Uterus (tissue), 4 donors: ENCODE results near the gene KIF26A. TPM values are rescaled to one million over a fixed set of nuclear protein-coding genes. Genes with fewer than 3 reads are reported as not detected.
A peak's percentile ranks its signal among the peaks of the same experiment; 100 is the strongest.

Source experiments
- DNase-seq, 2 donors: peaks; one replicate each; pipeline ENCODE4 v3.0.0-alpha.2; 2019 to 2020
- H3K27ac ChIP-seq, 2 donors: fragments of 200-600 bp; sonication (generic); 1 replicate in 1 of 2; 2 replicates in 1 of 2; pipeline ENCODE4 v1.5.1; 2016 to 2018
- H3K27me3 ChIP-seq, 2 donors: fragments of 200-600 bp; sonication (generic); one replicate each; pipeline ENCODE4 v1.5.1; 2018 to 2019; ENCODE audit warnings: control low read depth in 1 of 2
- H3K36me3 ChIP-seq, 2 donors: fragments of 200-600 bp; sonication (generic); one replicate each; pipeline ENCODE4 v1.5.1; 2019; ENCODE audit warnings: control low read depth in 1 of 2
- H3K4me1 ChIP-seq, 2 donors: fragments of 200-600 bp; sonication (generic); one replicate each; pipeline ENCODE4 v1.5.1; 2018 to 2019; ENCODE audit warnings: control low read depth in 1 of 2
- H3K4me3 ChIP-seq, 2 donors: fragments of 200-600 bp; sonication (generic); 1 replicate in 1 of 2; 2 replicates in 1 of 2; pipeline ENCODE4 v1.5.1; 2018 to 2019; ENCODE audit warnings: mild to moderate bottlenecking in 1 of 2
- H3K9me3 ChIP-seq, 2 donors: fragments of 200-600 bp; sonication (generic); one replicate each; pipeline ENCODE4 v1.5.1; 2019; ENCODE audit warnings: control low read depth in 1 of 2
- POLR2A ChIP-seq, 2 donors: fragments of 450-650 bp; IDR thresholded peaks; one replicate each; pipeline ENCODE4 v1.6.1; 2016; ENCODE audit warnings: antibody characterized with exemption in 2 of 2, mild to moderate bottlenecking in 1 of 2, moderate library complexity in 1 of 2
- intact Hi-C: fragments of 100-400 bp; cut with DNase I; formaldehyde crosslinking; loops from one replicate; pipeline ENCODE4 v1.15.1; 2023; ENCODE audit warnings: low total_unique reads
- total RNA-seq, 4 donors: library from RNA; depleted of rRNA in 3 of 4; stranded (reverse); fragments of >200 nt in 3 of 4; gene quantifications; one replicate each; pipeline versions ENCODE4 v1.1.0 to v1.2.4, GENCODE V29; 2014 to 2023
- TF ChIP-seq, protein P1 (sequence below), 4 experiments: fragments of 200-600 bp in 2 of 4; fragments of 450-650 bp in 2 of 4; sonication (generic) in 2 of 4; IDR thresholded peaks; one replicate each; pipeline ENCODE4 v1.5.1; 2016 to 2019; ENCODE audit warnings: antibody characterized with exemption in 4 of 4, mild to moderate bottlenecking in 2 of 4, moderate library complexity in 1 of 4
- donor health status: DM: yes; HTN: yes; CAD: no.

The KIF26A gene
- total RNA-seq, 4 donors from 2014 or later, result 4.1 to 10.5 (median 7.5) TPM

DNA sequence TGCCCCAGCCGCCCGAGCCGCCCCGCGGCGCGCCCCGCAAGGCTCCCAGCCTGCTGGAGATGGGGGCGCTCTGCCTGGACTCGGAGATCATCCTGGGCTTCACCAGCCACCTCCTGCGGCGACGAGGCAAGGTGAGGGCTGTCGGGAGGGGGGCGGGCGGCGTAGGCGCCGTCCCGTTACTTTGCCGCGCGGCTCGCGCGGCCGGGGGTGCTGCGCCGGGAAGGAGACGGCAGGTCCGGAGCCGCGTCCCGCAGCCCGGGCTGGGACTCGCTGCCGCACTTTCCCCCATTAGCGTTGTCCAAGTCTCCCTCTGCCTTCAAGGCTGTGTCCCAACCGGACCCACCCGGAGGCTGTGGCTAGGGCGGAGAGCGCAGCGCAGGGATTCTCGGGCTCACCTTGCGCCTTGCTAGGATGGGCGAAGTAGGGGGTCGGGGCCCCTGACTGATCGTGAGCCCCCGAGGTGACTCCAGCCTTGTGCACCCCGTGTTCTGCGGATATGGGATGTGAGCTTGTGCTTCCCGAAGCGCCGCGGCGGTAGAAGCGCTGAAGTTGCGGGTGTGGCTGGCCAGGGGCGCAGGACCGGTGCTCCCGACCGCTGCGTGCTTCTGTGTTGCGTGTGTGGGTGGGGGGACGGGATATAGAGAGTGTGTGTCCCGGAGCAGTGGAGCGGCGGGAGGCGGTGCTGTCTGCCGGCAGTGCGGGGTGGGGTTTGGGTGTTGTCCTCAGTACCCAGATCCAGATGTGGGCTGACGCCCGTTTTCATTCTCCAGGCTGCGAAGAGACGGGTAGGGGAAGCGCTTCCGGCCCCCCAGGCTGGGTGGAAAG is 1.7 kb upstream of the KIF26A start:
- peaks cover 0 to 24% of the 10 kb centered on the region in 2 donors for H3K4me1 ChIP-seq
- intact Hi-C loops, result loop anchor here (10.0 kb wide), 1 partner anchor 428 kb away; no protein-coding TSS in a partner anchor
- DNase-seq, result no peak
- H3K9me3 ChIP-seq, result no peaks in the 10 kb centered on the region
- H3K27ac ChIP-seq, result no peak overlapping the region
- no peaks in the 10 kb centered on the region for H3K27me3 ChIP-seq
- H3K36me3 ChIP-seq, result no peaks in the 10 kb centered on the region
- no peak overlapping the region for H3K4me3 ChIP-seq
- TF ChIP-seq, protein P1, sequence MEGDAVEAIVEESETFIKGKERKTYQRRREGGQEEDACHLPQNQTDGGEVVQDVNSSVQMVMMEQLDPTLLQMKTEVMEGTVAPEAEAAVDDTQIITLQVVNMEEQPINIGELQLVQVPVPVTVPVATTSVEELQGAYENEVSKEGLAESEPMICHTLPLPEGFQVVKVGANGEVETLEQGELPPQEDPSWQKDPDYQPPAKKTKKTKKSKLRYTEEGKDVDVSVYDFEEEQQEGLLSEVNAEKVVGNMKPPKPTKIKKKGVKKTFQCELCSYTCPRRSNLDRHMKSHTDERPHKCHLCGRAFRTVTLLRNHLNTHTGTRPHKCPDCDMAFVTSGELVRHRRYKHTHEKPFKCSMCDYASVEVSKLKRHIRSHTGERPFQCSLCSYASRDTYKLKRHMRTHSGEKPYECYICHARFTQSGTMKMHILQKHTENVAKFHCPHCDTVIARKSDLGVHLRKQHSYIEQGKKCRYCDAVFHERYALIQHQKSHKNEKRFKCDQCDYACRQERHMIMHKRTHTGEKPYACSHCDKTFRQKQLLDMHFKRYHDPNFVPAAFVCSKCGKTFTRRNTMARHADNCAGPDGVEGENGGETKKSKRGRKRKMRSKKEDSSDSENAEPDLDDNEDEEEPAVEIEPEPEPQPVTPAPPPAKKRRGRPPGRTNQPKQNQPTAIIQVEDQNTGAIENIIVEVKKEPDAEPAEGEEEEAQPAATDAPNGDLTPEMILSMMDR (IDR thresholded peaks at IDR 0.05), result no peak
- no peak for TF ChIP-seq POLR2A (IDR thresholded peaks at IDR 0.05)

DNA sequence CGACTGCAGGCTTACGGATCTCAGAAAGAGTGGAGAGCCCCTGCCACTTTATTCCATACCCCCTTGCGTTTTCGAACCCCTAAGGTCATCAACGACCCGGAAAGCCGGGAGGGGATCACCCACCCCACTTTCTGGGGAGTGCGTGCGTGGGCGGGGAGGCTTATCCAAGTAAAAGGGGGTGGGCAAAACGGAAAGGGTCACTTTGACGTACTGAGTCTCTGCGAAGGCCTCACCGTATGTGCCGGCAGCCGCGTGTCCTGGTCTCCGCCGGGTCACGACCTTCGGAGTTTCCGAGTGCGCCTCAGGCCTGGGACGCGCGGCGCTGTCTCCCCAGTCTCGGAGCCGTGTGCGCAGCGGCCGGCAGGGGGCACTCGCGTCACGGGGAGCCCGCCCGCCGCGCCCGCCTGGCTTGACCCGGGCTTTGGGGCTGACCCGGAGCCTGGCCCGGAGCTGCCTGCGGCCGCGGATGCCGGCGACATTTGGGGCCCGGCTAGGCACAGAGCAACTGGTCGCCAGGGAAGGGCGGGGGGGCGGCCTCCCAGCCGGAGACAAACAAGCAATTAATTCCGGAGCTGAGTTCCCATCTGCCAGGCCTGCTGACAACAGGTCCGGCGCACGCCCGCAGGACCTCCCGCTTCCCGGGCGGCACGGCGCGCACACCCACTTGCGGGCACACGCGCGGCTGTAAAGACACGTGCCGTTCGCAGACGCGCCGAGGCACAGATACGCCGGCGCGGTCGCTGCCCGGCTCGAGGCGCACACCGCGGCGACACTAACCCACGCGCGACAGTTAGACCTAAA is 890 bp upstream of the KIF26A start:
- TF ChIP-seq POLR2A (IDR thresholded peaks at IDR 0.05), result no peak
- TF ChIP-seq, protein P1 (IDR thresholded peaks at IDR 0.05), result peak; percentile 62 to 90 (median 79)
- Histone ChIP-seq H3K9me3 (no peaks in the 10 kb centered on the region), H3K4me3 (peak overlapping the region; percentile 13 to 50), H3K27me3 (no peaks in the 10 kb centered on the region), H3K36me3 (no peaks in the 10 kb centered on the region), H3K4me1 (peaks cover 0 to 24% of the 10 kb centered on the region in 2 donors), H3K27ac (no peak overlapping the region)
- intact Hi-C loops, result loop anchor here (10.0 kb wide), 1 partner anchor 427 kb away; no protein-coding TSS in a partner anchor
- DNase-seq, result peak; percentile 34 to 40

GRCh38 chr14:104138718-104139459 is 502 bp downstream of the KIF26A start:
- Histone ChIP-seq H3K27me3 (no peaks in the 10 kb centered on the region), H3K4me3 (peak overlapping the region; percentile 13 to 50), H3K27ac (peak overlapping the region in 1 of 2 donors; percentile 20), H3K4me1 (peaks cover 0 to 24% of the 10 kb centered on the region in 2 donors), H3K36me3 (no peaks in the 10 kb centered on the region), H3K9me3 (no peaks in the 10 kb centered on the region)
- TF ChIP-seq POLR2A (IDR thresholded peaks at IDR 0.05), result no peak
- TF ChIP-seq, protein P1 (IDR thresholded peaks at IDR 0.05), result no peak
- DNase-seq, result no peak
- intact Hi-C loops, result loop anchor here (10.0 kb wide), 1 partner anchor 426 kb away; no protein-coding TSS in a partner anchor

DNA sequence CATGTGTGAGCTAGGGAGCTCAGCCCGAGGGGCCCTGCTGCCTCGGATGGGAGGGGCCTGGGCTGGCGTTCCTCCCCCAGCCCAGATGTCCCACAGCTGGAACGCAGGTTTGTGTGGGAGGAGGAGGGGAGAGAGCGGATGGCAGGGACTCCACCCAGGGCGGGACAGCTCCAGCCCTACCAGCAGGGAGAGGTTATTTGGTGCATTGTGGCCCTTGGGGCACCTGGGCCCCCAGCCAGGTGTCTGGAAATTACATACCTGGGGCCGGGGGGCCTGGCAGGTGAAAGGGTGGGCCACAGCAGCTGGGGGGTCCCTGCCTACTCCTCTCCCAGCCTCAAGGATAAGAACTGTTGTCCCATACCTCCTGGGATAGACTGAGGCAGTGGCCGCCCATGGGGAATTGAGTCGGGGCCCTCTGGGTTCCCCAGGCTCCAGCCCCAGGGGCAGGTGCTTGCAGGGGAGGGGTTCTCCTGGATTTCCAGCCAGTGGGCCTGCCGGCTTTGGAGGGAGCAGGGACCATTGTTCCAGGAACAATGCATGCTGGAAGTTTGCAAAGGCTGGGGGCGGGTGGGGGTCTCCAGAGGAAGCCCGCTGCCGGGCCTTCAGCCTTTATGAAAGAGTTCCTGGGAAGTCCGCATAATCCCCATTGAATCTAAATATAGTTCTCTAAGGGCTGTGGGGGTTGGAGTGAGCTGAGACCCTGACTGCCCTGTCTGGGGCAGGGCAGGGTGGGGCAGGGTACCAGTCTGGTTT is 1.2 kb downstream of the KIF26A start:
- H3K27me3 ChIP-seq, result no peaks in the 10 kb centered on the region
- DNase-seq, result no peak
- H3K9me3 ChIP-seq, result no peaks in the 10 kb centered on the region
- no peak overlapping the region for H3K27ac ChIP-seq
- TF ChIP-seq, protein P1 (IDR thresholded peaks at IDR 0.05), result no peak
- no peak for TF ChIP-seq POLR2A (IDR thresholded peaks at IDR 0.05)
- peak overlapping the region; percentile 13 to 50 for H3K4me3 ChIP-seq
- peaks cover 0 to 24% of the 10 kb centered on the region in 2 donors for H3K4me1 ChIP-seq
- H3K36me3 ChIP-seq, result no peaks in the 10 kb centered on the region
- intact Hi-C loops, result loop anchor here (10.0 kb wide), 1 partner anchor 425 kb away; no protein-coding TSS in a partner anchor
